Astrocyte (in vitro differentiated cells and primary cell): ENCODE data around the gene SDHB.

ENCODE experiments used
- EZH2 ChIP-seq: IDR thresholded peaks from 2 replicates; pipeline ENCODE4 v1.6.1; 2012; ENCODE audit warnings: mild to moderate bottlenecking, low read length, inconsistent platforms; ENCODE audit not compliant: insufficient read depth
- TF ChIP-seq, protein P1 (sequence below): IDR thresholded peaks from 2 replicates; pipeline ENCODE4 v1.5.1; 2011; ENCODE audit warnings: low read depth, mild to moderate bottlenecking, inconsistent platforms, low read length, moderate library complexity; ENCODE audit not compliant: insufficient read depth

DNA sequence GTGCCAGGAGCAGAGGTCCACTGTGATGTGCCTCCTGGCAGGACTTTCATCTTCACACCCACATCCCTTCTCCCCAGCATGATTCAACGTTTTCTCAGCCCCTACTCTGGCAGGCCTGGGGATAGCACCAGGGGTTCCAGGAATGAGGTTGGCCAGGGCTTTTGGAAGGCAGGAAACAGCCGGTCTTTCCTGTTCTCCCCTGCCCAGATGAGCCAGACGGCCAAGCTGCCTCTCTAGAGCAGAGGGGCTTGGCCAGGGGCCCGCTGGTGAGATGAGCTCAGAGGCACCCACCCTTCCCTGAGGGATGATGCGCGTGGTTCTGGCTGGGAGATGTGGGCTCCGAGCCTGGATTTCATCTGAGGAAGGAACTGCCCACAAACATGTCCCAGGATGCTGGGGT lies 69.1 kb downstream of the SDHB start:
- TF ChIP-seq, protein P1, sequence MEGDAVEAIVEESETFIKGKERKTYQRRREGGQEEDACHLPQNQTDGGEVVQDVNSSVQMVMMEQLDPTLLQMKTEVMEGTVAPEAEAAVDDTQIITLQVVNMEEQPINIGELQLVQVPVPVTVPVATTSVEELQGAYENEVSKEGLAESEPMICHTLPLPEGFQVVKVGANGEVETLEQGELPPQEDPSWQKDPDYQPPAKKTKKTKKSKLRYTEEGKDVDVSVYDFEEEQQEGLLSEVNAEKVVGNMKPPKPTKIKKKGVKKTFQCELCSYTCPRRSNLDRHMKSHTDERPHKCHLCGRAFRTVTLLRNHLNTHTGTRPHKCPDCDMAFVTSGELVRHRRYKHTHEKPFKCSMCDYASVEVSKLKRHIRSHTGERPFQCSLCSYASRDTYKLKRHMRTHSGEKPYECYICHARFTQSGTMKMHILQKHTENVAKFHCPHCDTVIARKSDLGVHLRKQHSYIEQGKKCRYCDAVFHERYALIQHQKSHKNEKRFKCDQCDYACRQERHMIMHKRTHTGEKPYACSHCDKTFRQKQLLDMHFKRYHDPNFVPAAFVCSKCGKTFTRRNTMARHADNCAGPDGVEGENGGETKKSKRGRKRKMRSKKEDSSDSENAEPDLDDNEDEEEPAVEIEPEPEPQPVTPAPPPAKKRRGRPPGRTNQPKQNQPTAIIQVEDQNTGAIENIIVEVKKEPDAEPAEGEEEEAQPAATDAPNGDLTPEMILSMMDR, result no peak
- TF ChIP-seq EZH2, result no peak
